H1 (cell line): ENCODE results near the gene WNK2. TPM values are rescaled to one million over a fixed set of nuclear protein-coding genes. Genes with fewer than 3 reads are reported as not detected.

Source experiments
- CTCF ChIA-PET: fragments of 300-600 bp; sonication (Branson Sonifier 250); formaldehyde crosslinking; loops from one replicate; lab custom pipeline; 2021; ENCODE audit not compliant: partially characterized antibody; lab: Charles Lee
- POLR2A ChIA-PET: fragments of 300-600 bp; sonication (Branson Sonifier 250); formaldehyde crosslinking; loops from one replicate; lab custom pipeline; 2021; ENCODE audit warnings: inconsistent platforms; ENCODE audit not compliant: partially characterized antibody; lab: Charles Lee
- DNase-seq, 2 experiments: peaks; one replicate each; pipeline versions ENCODE4 v3.0.0 to v3.0.0-alpha.2; 2010 to 2022; ENCODE audit warnings: low spot score in 2 of 2, low read depth in 1 of 2, mixed read lengths in 1 of 2
- FAIRE-seq: peaks from 2 replicates; lab custom pipeline; 2011; peaks lifted over from hg19 to GRCh38; lab: Jason Lieb, UNC
- H2AFZ ChIP-seq: 2 replicates; pipeline ENCODE4 v1.8.1; 2012; ENCODE audit warnings: low read length, inconsistent platforms
- H2AK5ac ChIP-seq: 2 replicates; pipeline ENCODE4 v1.6.1; 2013; ENCODE audit warnings: low read depth, low read length
- H2BK120ac ChIP-seq: replicated peaks from 2 replicates; pipeline ENCODE3; 2013; ENCODE audit warnings: low read depth, low read length, inconsistent platforms
- H2BK12ac ChIP-seq: 2 replicates; pipeline ENCODE4 v1.6.1; 2013; ENCODE audit warnings: low read depth, low read length
- H2BK15ac ChIP-seq: 2 replicates; pipeline ENCODE4 v1.6.1; 2013; ENCODE audit warnings: low read length
- H2BK20ac ChIP-seq: 2 replicates; pipeline ENCODE4 v1.6.1; 2013; ENCODE audit warnings: low read length
- H2BK5ac ChIP-seq: 2 replicates; pipeline ENCODE4 v1.6.1; 2013; ENCODE audit warnings: low read depth, low read length
- H3K14ac ChIP-seq: 2 replicates; pipeline ENCODE4 v1.6.1; 2013; ENCODE audit warnings: inconsistent platforms; ENCODE audit not compliant: insufficient read length
- H3K18ac ChIP-seq: 2 replicates; pipeline ENCODE4 v1.6.1; 2013; ENCODE audit warnings: low read length; ENCODE audit errors: extremely low read depth
- H3K23ac ChIP-seq: 2 replicates; pipeline ENCODE4 v1.6.1; 2013; ENCODE audit warnings: inconsistent platforms; ENCODE audit not compliant: insufficient read length
- H3K23me2 ChIP-seq: 2 replicates; pipeline ENCODE4 v1.6.1; 2013; ENCODE audit warnings: low read depth, low read length
- H3K27ac ChIP-seq: 2 replicates; pipeline ENCODE4 v1.6.1; 2011; ENCODE audit warnings: low read depth, low read length, inconsistent platforms
- H3K27me3 ChIP-seq, 4 experiments: replicated peaks in 1 of 4; 1 replicate in 1 of 4; 2 replicates in 3 of 4; pipeline versions ENCODE4 v1.6.1 to v1.8.1; 2011 to 2013; ENCODE audit warnings: low read length in 3 of 4, mild to moderate bottlenecking in 3 of 4, inconsistent platforms in 2 of 4, mixed read lengths in 2 of 4, moderate library complexity in 1 of 4; ENCODE audit not compliant: control insufficient read depth in 3 of 4, insufficient read depth in 3 of 4; ENCODE audit errors: extremely low read depth in 1 of 4
- H3K36me3 ChIP-seq, 4 experiments: 2 replicates each; pipeline versions ENCODE4 v1.6.1 to v1.8.1; 2011 to 2013; ENCODE audit warnings: mild to moderate bottlenecking in 4 of 4, low read length in 3 of 4, moderate library complexity in 2 of 4, control low read depth in 1 of 4, inconsistent platforms in 1 of 4; ENCODE audit not compliant: insufficient read depth in 4 of 4, control insufficient read depth in 2 of 4
- H3K4ac ChIP-seq: replicated peaks from 2 replicates; pipeline ENCODE3; 2013; ENCODE audit warnings: low read length, low read depth, mixed read lengths, inconsistent platforms; ENCODE audit not compliant: insufficient read length
- H3K4me1 ChIP-seq, 4 experiments: replicated peaks in 1 of 4; 1 replicate in 1 of 4; 2 replicates in 3 of 4; pipeline versions ENCODE4 v1.6.1 to v1.8.1; 2011 to 2013; ENCODE audit warnings: low read length in 3 of 4, inconsistent platforms in 2 of 4, mixed read lengths in 1 of 4; ENCODE audit not compliant: insufficient read depth in 4 of 4, control insufficient read depth in 3 of 4
- H3K4me2 ChIP-seq, 2 experiments: 2 replicates each; pipeline versions ENCODE4 v1.6.1 to v1.8.1; 2011 to 2013; ENCODE audit warnings: low read depth in 2 of 2, low read length in 2 of 2, control low read depth in 1 of 2, inconsistent platforms in 1 of 2, mild to moderate bottlenecking in 1 of 2; ENCODE audit not compliant: insufficient read depth in 1 of 2
- H3K4me3 ChIP-seq, 4 experiments: fragments of 200-600, 300-600 bp in 1 of 4; sonication (generic), shearing (Covaris generic), sonication (Bioruptor Twin) in 1 of 4; 2 replicates each; pipeline versions ENCODE4 v1.5.1 to v1.8.1; 2011 to 2016; ENCODE audit warnings: low read length in 4 of 4, low read depth in 3 of 4, control low read depth in 2 of 4, inconsistent platforms in 2 of 4, mild to moderate bottlenecking in 2 of 4, mixed read lengths in 1 of 4, moderate library complexity in 1 of 4; ENCODE audit not compliant: insufficient read depth in 2 of 4; ENCODE audit errors: extremely low read depth in 1 of 4
- H3K56ac ChIP-seq: replicated peaks from 2 replicates; pipeline ENCODE3; 2013; ENCODE audit warnings: low read depth, mild to moderate bottlenecking, mixed read lengths, low read length, inconsistent platforms; ENCODE audit not compliant: insufficient read length
- H3K79me1 ChIP-seq: 2 replicates; pipeline ENCODE4 v1.6.1; 2013; ENCODE audit warnings: low read depth, low read length, control low read depth
- H3K79me2 ChIP-seq, 2 experiments: 2 replicates each; pipeline versions ENCODE4 v1.6.1 to v1.8.1; 2012 to 2013; ENCODE audit warnings: low read length in 2 of 2, mild to moderate bottlenecking in 2 of 2, inconsistent platforms in 1 of 2; ENCODE audit not compliant: insufficient read depth in 2 of 2, control insufficient read depth in 1 of 2
- H3K9ac ChIP-seq, 4 experiments: replicated peaks in 1 of 4; 1 replicate in 1 of 4; 2 replicates in 3 of 4; pipeline versions ENCODE4 v1.6.1 to v1.8.1; 2011 to 2013; ENCODE audit warnings: low read depth in 3 of 4, low read length in 3 of 4, control low read depth in 2 of 4, mild to moderate bottlenecking in 2 of 4, moderate library complexity in 2 of 4, inconsistent platforms in 1 of 4; ENCODE audit errors: extremely low read depth in 1 of 4
- H3K9me3 ChIP-seq, 2 experiments: 2 replicates each; pipeline versions ENCODE4 v1.6.1 to v1.8.1; 2012 to 2013; ENCODE audit warnings: mild to moderate bottlenecking in 2 of 2, moderate library complexity in 2 of 2, control low read depth in 1 of 2, inconsistent platforms in 1 of 2, low read depth in 1 of 2, low read length in 1 of 2, mixed read lengths in 1 of 2; ENCODE audit not compliant: insufficient read depth in 2 of 2
- H4K20me1 ChIP-seq, 2 experiments: replicated peaks in 1 of 2; 2 replicates each; pipeline versions ENCODE3 to v1.8.1; 2011 to 2013; ENCODE audit warnings: inconsistent platforms in 2 of 2, low read length in 2 of 2, mild to moderate bottlenecking in 1 of 2; ENCODE audit not compliant: insufficient read depth in 2 of 2, control insufficient read depth in 1 of 2
- H4K5ac ChIP-seq: 2 replicates; pipeline ENCODE4 v1.6.1; 2013; ENCODE audit warnings: low read length, low read depth, mixed read lengths, inconsistent platforms; ENCODE audit not compliant: insufficient read length
- H4K8ac ChIP-seq: 2 replicates; pipeline ENCODE4 v1.8.0; 2013; ENCODE audit warnings: mild to moderate bottlenecking, moderate library complexity, low read length, inconsistent platforms; ENCODE audit not compliant: insufficient read depth; ENCODE audit errors: extremely low read depth
- H4K91ac ChIP-seq: replicated peaks from 2 replicates; pipeline ENCODE3; 2013; ENCODE audit warnings: low read length, mixed read lengths, inconsistent platforms; ENCODE audit not compliant: insufficient read length
- ASH2L ChIP-seq: fragments of 200-600, 300-600 bp; sonication (generic); IDR thresholded peaks from one replicate; pipeline ENCODE4 v1.7.1; 2017; ENCODE audit warnings: low read length
- BCL11A ChIP-seq, 2 experiments: IDR thresholded peaks; one replicate each; pipeline ENCODE4 v1.6.1; 2011; ENCODE audit warnings: low read depth in 2 of 2, low read length in 2 of 2, mild to moderate bottlenecking in 2 of 2
- FOSL1 ChIP-seq: IDR thresholded peaks from 2 replicates; pipeline ENCODE4 v1.6.1; 2011; ENCODE audit warnings: mild to moderate bottlenecking, low read depth, low read length, moderate library complexity; ENCODE audit not compliant: insufficient read depth
- JUND ChIP-seq: IDR thresholded peaks from 2 replicates; pipeline ENCODE4 v1.6.1; 2011; ENCODE audit warnings: mild to moderate bottlenecking, improper control_type of control experiment, low read length
- RXRA ChIP-seq: IDR thresholded peaks from 2 replicates; pipeline ENCODE4 v1.6.1; 2011; ENCODE audit warnings: low read depth, mild to moderate bottlenecking, low read length, moderate library complexity; ENCODE audit not compliant: insufficient read depth
- WGBS, 2 experiments: shearing (Covaris generic) in 1 of 2; methylation state at CpG; one replicate each; pipeline versions ENCODE4 v1.1.6 to v1.1.7; 2013 to 2015; ENCODE audit warnings: low lambda C conversion rate in 2 of 2, mixed read lengths in 2 of 2, inconsistent platforms in 1 of 2, low coverage in 1 of 2, missing lambda C conversion rate in 1 of 2; ENCODE audit not compliant: insufficient replicate concordance in 2 of 2, insufficient coverage in 1 of 2, insufficient read length in 1 of 2; ENCODE audit errors: extremely low coverage in 1 of 2, missing lambda C conversion rate in 1 of 2; 5-methylcytosine and 5-hydroxymethylcytosine counted together
- polyA plus RNA-seq, 7 experiments: library from polyadenylated mRNA; depleted of rRNA in 3 of 7; stranded (reverse) in 5 of 7; unstranded in 2 of 7; fragments of >200 nt in 5 of 7; fragments of 200-250 nt in 2 of 7; gene quantifications; 1 replicate in 5 of 7; 2 replicates in 1 of 7; 4 replicates in 1 of 7; pipeline versions ENCODE4 v1.2.1 to v1.2.3, GENCODE V29; 2011 to 2013; ENCODE audit warnings: missing spikeins in 2 of 7, mixed read lengths in 2 of 7
- total RNA-seq: library from RNA; stranded (reverse); fragmentation: NEBNext Ultra II Directional; extraction: Animal tissue kit (Norgen Biotek cat#: 25700); gene quantifications from 2 replicates; pipeline ENCODE4 v1.2.1, GENCODE V29; 2021

WNK2 gene
- total and polyA plus RNA-seq, 2 of the 8 experiments (the other 6 are each of a cell fraction or from before 2014, with no cell fraction given), result 12.0 to 87.2 TPM

DNA sequence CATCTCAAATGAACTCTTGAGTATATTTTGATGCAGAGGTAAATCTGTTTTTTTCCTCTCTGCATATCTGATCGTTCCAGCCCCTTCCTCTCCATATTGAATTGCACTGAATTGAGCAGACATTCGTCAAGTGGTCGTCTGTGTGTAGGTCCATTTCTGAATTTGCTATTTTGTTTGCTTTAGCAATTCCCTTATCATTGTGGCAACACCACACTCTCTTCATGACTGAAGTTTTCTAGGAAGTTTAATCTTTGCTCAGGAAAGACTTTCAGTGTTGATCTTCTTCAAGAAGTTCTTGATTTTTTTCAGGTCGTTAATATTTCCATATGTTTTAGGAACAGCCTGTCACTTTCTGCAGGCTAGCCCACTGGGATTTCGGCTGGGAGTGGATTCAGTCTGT is 132.0 kb downstream of the WNK2 start:
- H3K56ac ChIP-seq, result no peak overlapping the region
- H3K27ac ChIP-seq, result no peak overlapping the region
- H3K9ac ChIP-seq, result no peak overlapping the region
- CTCF ChIA-PET, result interaction anchor here (1.5 to 1.6 kb wide), 2 partner anchors 11 to 162 kb away, joined by 5 read pairs; no protein-coding TSS in a partner anchor
- POLR2A ChIA-PET, result interaction anchor here (1.2 kb wide), 1 partner anchor 11 kb away, joined by 3 read pairs; no protein-coding TSS in a partner anchor
- no peak overlapping the region for H4K5ac ChIP-seq
- H3K4me1 ChIP-seq, result no peaks in the 10 kb centered on the region
- no peak for TF ChIP-seq BCL11A (IDR thresholded peaks at IDR 0.05; ENCODE audit: low read depth in 2 of 2, low read length in 2 of 2)
- no peak for TF ChIP-seq ASH2L
- TF ChIP-seq FOSL1, result no peak
- TF ChIP-seq RXRA, result no peak
- no peak for TF ChIP-seq JUND
- TF ChIP-seq, all 59 proteins: peak for 0
- H3K14ac ChIP-seq, result no peak overlapping the region
- no peak overlapping the region for H3K4me2 ChIP-seq
- peaks cover 0 to 17% (median 4%) of the 10 kb centered on the region in 4 experiments; a peak in 3 of 8 replicates for H3K36me3 ChIP-seq
- H4K91ac ChIP-seq, result no peak overlapping the region
- DNase-seq, result no peak
- H2AK5ac ChIP-seq, result no peak overlapping the region
- no peak overlapping the region for H2BK12ac ChIP-seq
- no peak overlapping the region for H2BK15ac ChIP-seq
- H2BK20ac ChIP-seq, result no peak overlapping the region
- WGBS, 2 experiments, result 89% methylated on average over 5 of the region's 5 CpGs; no CpG with 5 or more reads in 1 of the 2 experiments
- H4K20me1 ChIP-seq, result no peaks in the 10 kb centered on the region
- H3K18ac ChIP-seq, result no peak overlapping the region
- peaks cover 26 to 50% of the 10 kb centered on the region in 2 experiments for H3K9me3 ChIP-seq
- no peaks in the 10 kb centered on the region for H3K27me3 ChIP-seq
- no peak overlapping the region for H3K23ac ChIP-seq
- no peaks in the 10 kb centered on the region; the same call in 1 of the 2 replicates for H3K23me2 ChIP-seq
- FAIRE-seq, result no peak
- H3K79me1 ChIP-seq, result no peaks in the 10 kb centered on the region
- no peak overlapping the region for H2AFZ ChIP-seq
- H3K4me3 ChIP-seq, result no peak overlapping the region
- no peak overlapping the region for H3K4ac ChIP-seq
- H4K8ac ChIP-seq, result no peak overlapping the region
- no peak overlapping the region for H2BK5ac ChIP-seq
- no peak overlapping the region for H2BK120ac ChIP-seq
- H3K79me2 ChIP-seq, result no peaks in the 10 kb centered on the region
